T-helper 1 cell treated with Interleukin-12 subunit alpha and Interleukin-12 subunit beta and Interleukin-4 antibody, amounts not matched to agents 30 ng/mL and 1 ng/mL, for 36 hours (primary cell): ENCODE measurements around the gene RASAL3. TPM values are rescaled to one million over a fixed set of nuclear protein-coding genes. Genes with fewer than 3 reads are reported as not detected.
"Not testable (repeated sequence)": the region's sequence is repeated elsewhere in the genome, so short reads cannot be mapped to it uniquely, and the experiment has no call there.

Experiments used
- intact Hi-C: fragments of 100-400 bp; cut with micrococcal nuclease; formaldehyde crosslinking; loops from one replicate; pipeline ENCODE4 v1.15.1; 2024
- total RNA-seq: library from RNA; stranded (reverse); gene quantifications from 2 replicates; pipeline ENCODE4 v1.2.3, GENCODE V29; 2022

Gene RASAL3
- total RNA-seq, result 220 and 228 TPM in 2 replicates

DNA sequence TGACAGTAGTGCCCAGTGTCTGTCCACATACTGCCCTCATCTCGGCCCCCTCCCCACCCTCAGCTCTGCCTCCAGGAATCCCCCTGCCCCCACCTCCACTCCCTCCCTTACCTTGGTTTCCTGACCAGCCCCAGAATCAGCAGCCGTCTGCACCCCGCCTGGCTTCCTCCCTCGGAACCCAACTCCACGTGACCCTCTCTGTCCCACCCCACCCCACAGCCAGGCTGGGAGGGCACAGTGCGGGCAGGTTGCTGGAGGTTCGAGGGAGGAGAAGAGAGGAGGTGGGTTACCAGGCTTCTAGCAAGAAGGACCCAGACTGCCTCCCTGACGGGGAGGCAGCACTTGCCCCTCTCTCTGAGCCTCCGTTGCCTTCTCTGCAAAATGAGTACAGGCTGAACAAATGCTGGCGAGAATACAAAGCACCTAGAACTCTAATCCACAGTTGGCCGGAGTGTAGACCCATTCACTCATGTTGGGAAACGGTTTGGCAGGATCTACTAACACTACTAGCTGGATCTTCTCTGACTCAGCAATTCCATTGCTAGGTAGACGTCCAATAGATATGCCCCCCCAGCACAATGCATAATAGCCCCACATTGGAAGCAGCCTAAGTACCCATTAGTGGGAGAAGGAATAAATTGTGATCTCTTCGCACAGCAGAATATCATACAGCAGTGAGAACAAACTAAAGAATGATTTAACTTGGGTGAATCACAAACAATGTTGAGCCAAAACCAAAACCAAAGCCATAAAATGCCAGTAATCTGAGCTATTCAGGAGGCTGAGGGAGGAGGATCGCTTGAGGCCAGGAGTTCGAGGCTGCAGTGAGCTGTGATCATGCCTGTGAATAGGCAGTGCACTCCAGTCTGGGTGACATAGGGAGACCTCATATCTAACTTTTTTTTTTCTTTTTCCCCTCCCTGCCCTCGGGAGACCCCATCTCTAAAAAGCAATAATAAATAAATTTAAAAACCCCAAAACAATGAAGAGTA lies at the start of gene RASAL3:
Gene RASAL3 (minus strand): TSS at position 151 of the 992 bp plus-strand sequence. CDS start 186 bp downstream, outside the sequence.
- intact Hi-C loops, result loop anchor here (1.0 to 10.0 kb wide), 4 partner anchors 31 to 650 kb away; partner anchors contain the start of genes RAB8A and TPM4

DNA sequence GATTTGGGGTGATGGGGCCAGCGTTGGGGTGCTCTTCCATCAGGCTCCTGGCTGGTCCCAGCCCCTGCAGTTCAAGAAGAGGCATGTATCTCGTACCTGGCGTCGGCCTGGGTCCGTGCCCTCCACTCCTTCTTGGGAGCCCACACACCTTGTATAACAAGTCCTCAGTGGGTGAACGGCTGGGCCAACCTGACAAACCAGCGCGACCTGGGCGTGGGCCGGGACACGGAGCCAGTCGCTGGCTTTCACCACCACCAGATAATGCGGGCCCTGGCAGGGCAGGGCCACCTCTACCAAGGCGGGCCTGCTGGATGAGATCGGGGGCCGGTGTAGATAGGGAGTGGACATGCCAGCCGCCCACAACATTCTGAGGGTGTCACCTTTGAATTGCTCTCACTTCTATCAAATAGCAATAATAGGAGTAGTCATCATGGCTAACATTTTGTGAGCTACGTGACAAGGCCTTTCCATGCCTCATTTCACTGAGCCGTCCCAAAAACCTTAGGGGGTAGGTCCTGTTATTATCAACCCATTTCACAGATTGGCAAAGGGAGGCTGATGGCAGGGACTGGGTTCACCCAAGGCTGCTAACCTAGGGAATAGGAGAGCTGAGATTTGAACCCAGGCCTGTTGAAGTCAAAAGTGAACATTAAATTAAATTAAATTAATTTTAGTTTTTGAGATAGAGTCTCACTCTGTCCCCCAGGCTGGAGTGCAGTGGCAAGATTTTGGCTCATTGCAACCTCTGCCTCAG lies 47.5 kb upstream of the RASAL3 start:
- intact Hi-C loops, result no loop called here

DNA sequence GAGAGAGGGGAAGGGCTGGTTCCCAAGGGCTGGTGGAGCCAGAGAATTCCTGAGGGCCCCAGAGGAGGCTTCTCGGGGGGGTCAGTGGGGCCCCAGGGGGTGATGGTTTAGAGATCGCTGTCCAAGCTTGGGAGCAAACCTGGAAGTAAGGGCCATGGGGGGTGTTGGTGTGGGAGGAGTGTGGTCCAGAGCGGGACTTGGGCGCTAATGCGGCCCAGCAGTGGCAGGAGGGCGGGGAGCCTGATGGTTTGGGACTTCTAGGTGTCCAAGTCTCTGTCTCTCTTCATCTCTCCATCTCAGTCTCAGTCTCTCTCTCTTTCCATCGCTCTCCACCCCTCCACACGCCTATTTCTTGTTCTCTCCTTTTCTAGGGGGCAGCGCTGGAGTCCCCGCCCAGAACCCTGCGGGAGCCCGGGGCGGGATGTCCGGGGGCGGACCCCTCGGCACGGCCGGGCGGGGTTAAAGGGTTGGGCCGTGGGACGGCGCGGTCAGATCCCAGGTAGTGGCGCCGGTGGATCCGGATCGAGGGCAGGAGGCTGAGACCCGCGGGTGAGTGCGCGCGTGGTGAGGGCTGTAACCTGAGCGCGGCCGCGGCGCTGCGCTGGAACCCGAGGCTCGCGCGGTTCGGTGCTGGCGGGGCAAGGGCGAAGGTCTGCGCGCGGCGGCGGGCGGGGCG lies 43.8 kb upstream of the RASAL3 start, which contains the start of gene CYP4F22:
Gene CYP4F22 (plus strand): TSS at position 491 of the 676 bp plus-strand sequence. CDS start 16,812 bp downstream, outside the sequence.
- intact Hi-C loops, result no loop called here

DNA sequence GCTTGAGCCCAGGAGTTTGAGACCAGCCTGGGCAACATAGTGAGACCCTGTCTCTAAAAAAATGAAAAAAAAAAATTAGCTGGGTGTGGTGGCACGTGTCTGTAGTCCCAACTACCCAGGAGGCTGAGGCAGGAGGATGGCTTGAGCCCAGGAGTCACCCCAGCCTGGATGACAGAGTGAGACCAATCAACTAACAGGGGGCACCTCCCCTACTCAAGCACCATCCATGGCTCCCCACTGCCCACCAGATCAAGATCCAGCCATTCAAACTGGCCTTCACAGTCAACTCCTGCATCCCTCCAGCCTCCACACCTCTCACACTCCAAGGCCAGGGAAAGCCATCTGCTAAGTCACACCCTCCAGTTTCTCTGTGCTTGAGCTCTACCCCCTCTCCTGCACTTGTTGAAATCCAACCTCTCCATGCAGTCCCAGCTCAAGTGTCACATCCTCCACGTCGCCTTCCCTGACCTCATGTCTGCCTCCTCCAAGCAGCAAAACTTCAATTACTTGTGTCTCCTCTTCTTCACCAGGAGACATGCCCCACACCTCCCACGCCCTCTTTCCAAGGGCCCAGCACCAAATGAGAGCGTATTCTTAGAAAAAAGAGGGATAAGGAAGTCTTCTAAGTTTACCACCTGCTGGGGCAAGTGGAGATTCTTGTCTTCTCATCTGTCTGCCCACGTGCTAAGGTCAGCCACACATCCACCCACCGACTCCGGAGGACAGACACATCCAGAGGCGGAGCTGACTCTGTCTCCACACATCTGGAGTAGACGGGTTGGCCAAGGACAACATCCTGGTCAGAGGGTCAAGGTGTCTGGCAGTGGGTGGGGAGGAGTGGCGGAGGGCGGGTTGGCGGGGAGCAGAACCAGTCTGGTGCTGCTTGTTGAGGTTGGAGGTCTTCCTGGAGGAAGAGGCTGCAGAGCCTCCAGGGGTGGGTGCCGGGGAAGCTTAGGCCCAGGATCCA lies 43.0 kb upstream of the RASAL3 start:
- intact Hi-C loops, result no loop called here

DNA sequence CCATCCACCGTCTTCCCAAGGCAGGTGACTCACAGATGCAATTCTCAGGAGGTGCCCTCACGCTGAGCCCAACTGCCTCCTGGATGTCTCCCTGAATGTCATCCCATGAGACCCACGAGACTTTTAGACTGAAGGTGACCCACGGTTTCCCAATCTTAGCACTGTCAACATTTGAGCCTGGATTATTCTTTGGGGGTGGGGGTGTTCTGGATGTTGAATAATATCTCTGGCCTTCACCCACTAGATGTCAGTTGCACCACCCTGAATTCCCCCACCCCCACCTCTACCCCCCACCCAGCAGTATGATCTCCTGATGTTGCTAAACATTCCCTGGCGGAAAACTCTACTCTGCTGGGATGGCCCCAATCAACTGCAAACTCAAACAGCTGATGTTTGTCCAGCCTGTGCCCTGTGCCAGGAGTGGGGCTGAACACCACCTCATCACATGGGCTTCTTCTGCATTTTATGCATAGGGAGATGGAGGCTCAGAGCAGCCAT lies 41.8 kb upstream of the RASAL3 start:
- intact Hi-C loops, result no loop called here

DNA sequence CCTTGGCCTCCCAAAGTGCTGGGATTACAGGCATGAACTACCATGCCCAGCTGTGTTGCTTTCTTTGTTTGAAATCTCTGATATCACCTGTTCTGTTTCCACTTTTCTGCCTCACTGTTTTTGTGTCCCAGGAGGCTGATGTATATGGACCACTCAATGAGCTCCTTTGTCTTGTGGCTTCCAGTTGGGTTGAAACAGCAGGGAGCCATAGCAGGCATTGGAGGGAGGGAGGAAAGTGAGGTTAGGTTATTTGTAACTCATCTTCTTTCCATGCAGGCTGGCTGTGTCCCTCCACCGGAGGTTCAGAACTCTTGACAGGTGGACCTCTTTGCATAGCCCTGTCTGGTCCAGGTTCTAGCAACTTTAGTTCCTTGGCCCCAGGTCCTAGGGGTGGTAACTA lies 37.9 kb upstream of the RASAL3 start:
- intact Hi-C loops, result no loop called here

DNA sequence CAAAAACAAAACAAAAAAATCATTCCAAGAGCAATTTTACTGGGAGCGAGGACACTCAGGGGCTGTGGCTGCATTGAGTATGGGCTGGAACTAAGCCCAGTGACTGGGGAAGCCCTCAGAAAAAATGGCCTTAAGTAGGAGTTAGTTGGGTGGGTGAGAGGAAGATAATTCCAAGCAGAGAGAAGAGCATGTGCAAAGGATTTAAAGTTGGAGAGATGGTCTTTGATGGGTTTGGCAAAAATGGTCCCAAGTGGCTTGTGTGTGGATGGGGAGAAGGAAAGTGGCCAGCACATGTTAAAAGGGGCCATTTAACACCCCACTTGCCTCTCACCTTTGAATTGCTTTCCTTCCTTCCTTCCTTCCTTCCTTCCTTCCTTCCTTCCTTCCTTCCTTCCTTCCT lies 37.3 kb upstream of the RASAL3 start:
- intact Hi-C loops, result no loop called here

DNA sequence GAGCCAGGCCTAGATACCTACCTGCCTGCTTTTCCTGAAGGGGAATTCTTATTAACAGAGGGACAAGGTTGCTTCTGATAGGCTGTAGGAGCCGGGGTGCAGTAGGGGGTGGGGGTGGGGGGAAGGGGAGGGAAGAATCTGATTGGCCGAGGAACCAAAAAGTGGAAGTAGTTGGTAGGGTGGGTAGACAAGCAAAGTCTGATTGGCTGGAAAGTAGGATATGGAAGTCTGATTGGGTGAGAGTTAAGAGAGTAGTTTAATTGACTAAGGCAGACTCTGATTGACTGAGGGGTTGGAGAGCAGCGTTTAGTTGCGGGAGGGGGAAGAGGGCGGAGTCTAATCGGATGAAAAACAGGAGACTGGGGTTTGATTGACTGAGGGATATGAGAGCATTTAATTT lies 34.6 kb upstream of the RASAL3 start:
- intact Hi-C loops, result no loop called here

DNA sequence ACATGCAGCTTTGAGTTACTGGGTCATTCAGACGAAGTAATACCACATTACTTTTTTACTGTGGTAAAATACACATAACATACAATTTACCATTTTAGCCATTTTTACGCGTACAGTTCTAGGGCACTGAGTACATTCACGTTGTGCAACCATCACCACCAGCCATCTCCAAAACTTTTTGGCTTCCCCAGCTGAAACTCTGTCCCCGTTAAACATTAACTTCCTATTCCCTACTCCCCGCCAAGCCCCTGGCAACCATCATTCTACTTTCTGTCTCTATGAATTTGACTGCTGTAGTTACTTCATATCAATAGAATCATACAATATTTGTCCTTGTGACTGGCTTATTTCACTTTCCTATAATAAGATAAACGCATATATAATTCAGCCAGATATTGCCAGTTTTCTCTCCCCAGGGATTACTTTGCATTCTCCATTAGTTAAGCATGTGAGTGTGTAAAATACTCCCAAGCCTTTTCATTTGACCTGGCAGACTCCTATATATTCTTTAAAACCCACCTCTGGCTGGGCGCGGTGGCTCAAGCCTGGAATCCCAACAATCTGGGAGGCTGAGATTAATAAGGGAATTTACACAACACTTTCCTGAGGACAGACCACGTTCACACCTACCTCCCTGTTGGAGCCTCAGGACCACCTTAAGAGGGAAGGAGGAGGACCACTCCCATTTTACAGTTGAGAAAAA lies 34.0 kb upstream of the RASAL3 start:
- intact Hi-C loops, result no loop called here

DNA sequence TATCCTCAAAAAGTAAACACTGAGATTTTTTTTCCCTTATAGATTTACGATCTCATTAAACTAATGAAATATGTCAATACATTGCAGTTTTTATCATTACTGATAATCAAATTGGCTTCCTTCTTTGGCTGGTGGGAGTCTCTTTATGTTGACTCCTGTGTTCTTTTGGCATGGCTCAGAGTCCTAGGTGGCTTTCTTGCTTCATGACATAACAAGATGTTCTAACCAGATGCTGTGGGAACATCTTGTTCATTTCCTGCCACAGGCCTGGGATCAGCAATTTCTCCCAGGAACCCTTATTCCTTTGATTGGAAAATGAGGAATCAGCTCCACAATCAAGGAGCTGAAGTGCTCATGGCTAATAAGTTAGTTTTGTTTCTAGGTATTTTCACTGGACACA lies 30.8 kb upstream of the RASAL3 start:
- intact Hi-C loops, result no loop called here

DNA sequence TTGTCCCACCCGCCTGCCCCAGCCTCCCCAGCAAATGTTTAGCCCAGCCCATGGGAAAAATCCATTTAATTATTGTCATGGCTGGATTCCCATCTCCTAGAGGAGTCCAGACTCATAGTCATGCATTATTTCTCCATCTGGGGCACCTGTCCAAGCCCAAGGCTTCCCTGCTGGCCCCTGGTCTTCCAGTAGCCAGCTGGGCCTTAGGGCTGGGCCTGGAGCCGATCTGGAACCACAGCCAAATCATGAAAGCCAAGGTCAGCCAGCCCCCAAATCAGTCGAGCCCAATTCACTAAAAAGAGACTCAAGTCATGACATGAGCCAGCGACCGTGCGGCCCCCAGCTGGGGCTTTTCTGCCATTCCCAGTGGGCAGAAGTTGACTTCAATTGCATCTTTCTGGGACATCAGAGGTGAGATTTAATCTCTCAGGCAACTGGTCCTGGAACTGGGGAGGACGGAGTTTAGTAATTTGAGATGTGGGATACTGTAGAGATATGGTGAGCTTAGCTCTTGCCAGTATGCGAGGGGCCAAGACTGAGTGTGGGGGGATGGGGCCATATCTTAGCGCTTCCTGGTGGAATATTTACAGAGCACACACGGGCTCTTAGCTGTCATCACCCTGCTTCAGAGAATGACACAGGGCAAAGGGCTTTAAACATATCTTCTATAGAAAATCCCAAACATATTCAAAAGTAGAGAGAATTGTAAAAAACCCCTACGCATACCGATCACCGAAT lies 24.3 kb upstream of the RASAL3 start:
- intact Hi-C loops, result no loop called here

DNA sequence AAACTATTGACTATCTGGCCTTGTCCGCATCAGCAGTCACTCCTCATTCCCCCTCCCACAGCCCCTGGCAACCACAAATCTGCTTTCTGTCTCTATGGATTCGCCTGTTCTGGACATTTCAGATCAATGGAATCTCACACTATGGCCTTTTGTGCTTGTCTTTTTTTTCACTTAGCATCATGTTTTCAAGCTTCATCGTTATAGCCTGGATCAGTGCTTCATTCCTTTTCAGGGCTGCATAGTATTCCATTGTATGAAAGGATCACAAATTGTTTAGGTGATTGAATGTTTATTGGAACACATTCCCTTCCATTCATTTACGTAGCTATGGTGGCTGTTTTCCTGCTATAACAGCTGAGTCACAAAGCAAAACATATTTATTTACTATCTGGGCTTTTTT lies 22.7 kb upstream of the RASAL3 start:
- intact Hi-C loops, result no loop called here

DNA sequence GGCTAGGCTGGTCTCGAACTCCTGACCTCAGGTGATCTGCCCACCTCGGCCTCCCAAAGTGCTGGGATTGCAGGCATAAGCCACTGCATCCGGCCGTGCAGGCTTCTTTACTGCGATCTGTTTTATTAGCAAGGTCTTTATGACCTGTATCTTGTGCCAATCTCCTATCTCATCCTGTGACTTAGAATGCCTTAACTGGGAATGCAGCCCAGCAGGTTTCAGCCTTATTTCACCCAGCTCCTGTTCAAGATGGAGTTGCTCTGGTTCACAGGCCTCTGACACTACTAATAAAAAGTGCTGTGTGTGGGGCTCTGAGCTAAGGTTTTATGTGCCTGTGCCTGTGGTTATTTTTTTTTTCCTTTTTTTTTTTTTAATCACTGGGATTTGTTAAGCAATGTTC lies 21.4 kb upstream of the RASAL3 start:
- intact Hi-C loops, result not testable (repeated sequence)

DNA sequence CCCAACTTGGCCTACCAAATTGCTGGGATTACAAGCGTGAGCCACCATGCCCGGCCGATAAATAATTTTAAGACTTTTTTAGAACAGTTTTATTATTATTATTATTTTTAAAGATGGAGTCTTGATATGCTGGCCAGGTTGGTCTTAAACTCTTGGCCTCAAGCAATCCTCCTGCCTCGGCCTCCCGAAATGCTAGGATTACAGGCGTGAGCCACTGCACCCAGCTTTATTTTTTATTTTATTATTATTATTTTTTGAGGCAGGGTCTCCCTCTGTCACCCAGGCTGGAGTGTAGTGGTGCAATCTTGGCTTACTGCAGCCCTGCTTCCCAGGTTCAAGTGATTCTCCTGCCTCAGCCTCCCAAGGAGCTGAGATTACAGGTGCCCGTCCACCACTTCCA lies 16.7 kb upstream of the RASAL3 start:
- intact Hi-C loops, result not testable (repeated sequence)

DNA sequence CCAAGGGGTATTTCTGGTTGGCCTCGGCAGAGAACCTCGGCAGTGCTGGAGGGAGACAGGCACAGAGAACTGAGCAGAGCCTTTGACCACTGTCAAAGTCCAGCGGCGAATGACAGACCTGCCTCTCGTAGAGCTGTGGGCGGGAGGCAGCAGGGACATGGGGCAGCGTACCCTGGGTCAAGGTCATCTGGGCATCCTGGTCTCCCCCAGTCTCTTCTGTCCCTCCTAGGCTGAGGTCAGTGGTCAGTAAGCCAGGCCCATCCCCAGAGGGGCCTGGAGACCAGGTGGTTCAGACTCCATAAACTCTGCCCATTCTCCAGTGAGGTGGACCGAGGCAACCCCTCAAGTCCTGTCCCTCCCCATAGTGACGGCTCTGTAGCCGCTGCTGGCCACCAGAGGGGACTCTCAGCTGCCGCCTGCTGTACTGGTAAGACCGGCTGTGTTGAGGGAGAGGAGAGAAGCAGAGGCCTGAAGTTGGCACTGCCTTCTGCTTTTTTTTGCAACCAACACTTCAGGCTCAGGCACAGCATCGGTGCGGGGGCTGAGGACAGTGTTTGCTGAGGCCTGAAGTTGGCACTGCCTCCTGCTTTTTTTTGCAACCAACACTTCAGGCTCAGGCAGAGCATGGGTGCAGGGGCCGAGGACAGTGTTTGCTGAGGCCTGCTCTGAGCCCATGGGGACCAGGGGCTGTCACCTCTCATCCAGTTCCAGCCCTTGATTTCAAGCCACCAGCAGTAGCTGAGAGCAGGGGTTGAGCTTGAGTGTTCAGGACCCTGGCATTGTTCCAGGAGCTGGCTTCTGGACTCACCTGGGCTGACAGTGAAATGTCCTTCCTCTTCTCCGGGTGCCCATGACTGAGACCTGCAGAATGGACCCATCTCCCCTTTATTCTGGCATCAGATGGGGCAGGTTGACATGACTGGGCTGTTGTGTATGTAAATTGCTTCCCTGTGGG lies 15.3 kb upstream of the RASAL3 start, which contains the start of gene PGLYRP2:
Gene PGLYRP2 (minus strand): TSS at position 111 of the 955 bp plus-strand sequence. CDS start 130 bp downstream, outside the sequence.
- intact Hi-C loops, result no loop called here

DNA sequence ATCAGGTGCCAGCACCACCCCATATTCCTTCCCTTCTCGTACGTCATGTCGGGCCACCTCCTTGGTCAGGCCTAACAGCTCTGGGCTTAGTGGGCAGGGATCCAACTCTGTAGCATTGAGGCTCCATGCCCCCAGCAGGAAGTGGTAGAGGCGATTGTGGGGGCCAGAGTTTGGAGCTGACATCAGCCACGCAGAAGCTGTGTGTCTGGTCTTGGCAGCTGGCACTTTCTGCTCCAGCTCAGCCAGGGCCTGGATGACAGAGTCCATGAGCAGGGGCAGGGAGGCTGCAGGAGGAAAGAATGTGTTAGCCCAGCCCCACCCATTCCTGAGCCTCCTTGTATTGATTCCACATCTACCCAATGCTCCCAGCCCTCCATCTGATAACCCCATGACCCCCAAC lies 12.0 kb upstream of the RASAL3 start:
- intact Hi-C loops, result no loop called here

DNA sequence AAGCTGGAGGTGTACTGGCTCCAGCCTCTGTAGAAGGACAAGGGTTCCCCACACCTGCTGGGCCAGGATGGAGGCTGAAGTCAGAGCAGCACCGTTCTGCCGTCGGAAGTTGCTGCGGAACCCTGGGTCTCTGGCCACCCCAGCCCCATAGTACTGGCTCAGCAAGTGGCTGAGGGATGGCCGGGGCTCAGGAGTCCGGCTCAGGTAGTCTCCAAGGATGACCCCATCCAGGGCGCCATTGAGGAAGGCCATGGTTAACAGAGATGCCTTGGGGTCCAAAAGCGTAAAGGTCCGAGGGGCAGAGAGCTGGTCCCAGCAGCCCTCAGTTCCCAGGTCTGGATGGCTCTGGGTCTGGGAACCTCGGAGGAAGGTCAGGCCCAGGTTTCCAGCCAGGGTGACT lies 11.3 kb upstream of the RASAL3 start:
- intact Hi-C loops, result no loop called here
